ENCODE measurements around the gene SLC25A1. TPM values are rescaled to one million over a fixed set of nuclear protein-coding genes. Genes with fewer than 3 reads are reported as not detected.

SLC25A1 gene
- total and polyA plus RNA-seq, 2 experiments from 2014 or later: 140 to 238 TPM

DNA sequence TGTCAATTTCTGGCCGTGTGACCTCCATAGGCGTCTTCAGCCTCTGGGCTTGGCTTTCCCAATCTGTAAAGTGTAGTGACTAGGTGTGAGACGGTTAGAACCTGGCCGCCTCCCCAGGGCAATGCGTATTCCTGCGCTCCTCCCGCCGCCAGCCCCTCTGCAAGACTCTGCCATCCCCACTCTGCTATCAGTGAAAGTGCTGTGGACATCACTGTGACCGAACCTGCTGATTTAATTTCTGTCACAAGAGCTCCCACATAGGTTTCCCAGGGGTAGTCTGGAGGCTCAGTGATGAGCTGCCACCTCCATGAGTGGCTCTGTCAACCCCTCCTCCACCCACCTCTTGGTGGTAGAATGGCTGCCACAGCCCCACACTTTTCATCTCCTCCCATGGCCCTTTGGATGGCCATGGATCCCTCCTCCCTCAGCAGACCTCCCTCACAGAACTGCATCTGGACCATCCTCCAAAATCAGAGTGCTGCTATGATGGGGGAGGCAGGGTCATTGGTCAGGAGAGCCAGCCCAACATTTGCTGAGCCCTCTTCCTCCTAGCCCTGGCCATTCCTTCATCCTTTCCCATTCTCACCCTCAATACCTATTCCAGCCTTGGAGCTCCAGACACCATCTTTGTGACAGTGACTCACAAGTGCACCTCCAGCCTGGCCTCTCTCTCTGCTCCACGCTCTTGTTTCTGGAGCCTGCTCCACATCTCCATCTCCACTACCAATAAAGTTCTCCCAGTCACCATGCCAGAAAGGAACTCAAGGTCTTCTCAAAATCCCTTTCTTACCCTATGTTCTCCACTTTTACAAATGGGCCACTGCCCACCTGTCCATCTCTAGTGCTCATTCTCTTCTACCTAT lies 27.0 kb downstream of the SLC25A1 start:
- DNase-seq (ENCODE audit: low read depth in 1 of 2, low spot score in 1 of 2): no peak
- TF ChIP-seq, protein P1, sequence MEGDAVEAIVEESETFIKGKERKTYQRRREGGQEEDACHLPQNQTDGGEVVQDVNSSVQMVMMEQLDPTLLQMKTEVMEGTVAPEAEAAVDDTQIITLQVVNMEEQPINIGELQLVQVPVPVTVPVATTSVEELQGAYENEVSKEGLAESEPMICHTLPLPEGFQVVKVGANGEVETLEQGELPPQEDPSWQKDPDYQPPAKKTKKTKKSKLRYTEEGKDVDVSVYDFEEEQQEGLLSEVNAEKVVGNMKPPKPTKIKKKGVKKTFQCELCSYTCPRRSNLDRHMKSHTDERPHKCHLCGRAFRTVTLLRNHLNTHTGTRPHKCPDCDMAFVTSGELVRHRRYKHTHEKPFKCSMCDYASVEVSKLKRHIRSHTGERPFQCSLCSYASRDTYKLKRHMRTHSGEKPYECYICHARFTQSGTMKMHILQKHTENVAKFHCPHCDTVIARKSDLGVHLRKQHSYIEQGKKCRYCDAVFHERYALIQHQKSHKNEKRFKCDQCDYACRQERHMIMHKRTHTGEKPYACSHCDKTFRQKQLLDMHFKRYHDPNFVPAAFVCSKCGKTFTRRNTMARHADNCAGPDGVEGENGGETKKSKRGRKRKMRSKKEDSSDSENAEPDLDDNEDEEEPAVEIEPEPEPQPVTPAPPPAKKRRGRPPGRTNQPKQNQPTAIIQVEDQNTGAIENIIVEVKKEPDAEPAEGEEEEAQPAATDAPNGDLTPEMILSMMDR (IDR thresholded peaks at IDR 0.05; ENCODE audit: low read depth, low read length): no peak

DNA sequence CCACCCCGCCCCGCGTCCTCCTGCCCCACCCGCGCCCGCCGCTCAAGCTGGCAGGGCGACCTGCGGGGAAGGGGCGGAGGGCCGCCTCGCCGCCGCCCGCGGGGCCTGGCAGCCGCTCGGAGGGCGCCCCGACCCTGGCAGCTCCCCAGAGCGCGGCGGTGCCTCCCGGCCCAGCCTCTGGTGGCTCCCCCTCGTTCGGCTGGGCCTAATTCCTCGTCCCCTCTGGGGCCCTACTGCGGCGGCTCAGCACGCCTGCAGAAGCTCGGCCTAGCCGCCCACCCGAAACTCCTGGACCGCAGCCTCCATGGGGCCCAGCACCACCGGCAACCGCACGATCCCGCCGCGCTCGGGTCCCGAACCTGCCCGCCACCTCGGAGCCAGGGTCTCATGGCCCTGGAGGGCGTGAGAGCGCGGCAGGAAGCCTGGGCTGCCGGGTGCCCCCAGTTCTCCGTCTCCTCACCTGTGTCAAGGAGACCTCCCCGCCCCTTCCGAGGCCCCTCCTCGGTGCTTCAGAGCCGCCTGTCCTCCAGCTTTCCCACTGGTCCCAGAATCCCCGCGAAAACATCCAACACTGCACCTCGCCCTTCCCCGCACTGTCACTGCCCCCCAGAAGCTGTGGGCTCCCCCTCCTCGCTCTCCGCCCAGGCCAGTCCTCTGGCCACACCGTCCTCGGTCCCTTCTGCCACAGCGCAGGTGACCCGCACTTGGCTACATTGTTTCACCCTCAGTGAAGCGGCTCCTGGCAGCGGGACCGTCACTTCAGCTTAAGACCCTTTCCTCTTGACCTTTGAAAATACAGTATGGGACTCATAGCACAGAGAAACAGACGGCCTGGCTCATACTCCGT lies 27.8 kb downstream of the SLC25A1 start:
- no peak for DNase-seq (ENCODE audit: low read depth in 1 of 2, low spot score in 1 of 2)
- H3K27me3 ChIP-seq: peaks cover 96% of the 10 kb centered on the region

More for the DNA sequence above, 27.0 kb downstream of the SLC25A1 start:
- Histone ChIP-seq H3K4me3 (no peak overlapping the region), H3K36me3 (no peaks in the 10 kb centered on the region), H3K27ac (no peak overlapping the region), H3K9me3 (ENCODE audit: low read depth) (no peaks in the 10 kb centered on the region), H3K4me1 (ENCODE audit: low read depth) (no peaks in the 10 kb centered on the region), H3K27me3 (peaks cover 95% of the 10 kb centered on the region)

DNA sequence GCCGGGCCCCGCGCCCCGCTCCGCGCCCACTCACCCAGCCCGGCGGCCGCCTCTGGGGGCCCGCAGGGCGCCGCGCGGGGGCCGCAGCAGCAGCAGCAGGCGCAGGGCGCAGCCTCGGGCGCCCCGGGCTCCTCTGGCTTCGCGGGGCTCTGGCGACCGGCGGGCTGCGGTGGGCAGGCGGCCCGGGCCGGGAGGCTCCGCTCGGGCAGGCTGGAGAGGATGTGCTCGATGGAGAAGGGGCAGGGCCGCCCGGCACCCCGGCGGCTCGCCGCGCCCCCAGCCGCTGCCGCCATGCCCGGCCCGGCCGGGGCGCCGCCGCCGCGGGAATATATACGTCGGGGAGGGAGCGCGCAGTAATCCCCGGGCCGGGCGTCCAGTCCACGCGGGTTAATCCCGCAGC lies 28.5 kb downstream of the SLC25A1 start, which contains the start of gene GSC2:
TSS of gene GSC2 (minus strand) at position 302 of the 400 bp plus-strand sequence. CDS start at position 293, 9 bp downstream.
- TF ChIP-seq, protein P1 (IDR thresholded peaks at IDR 0.05; ENCODE audit: low read depth, low read length): no peak
- no peaks in the 10 kb centered on the region for H3K9me3 ChIP-seq (ENCODE audit: low read depth)
- H3K36me3 ChIP-seq: no peaks in the 10 kb centered on the region
- no peak within 1 kb of the TSS for H3K27ac ChIP-seq
- DNase-seq (ENCODE audit: low read depth in 1 of 2, low spot score in 1 of 2): no peak
- H3K4me1 ChIP-seq (ENCODE audit: low read depth): no peaks in the 10 kb centered on the region
- no peak within 1 kb of the TSS for H3K4me3 ChIP-seq
- peaks cover 89% of the 10 kb centered on the region for H3K27me3 ChIP-seq

More for the DNA sequence above, 27.8 kb downstream of the SLC25A1 start:
- Histone ChIP-seq H3K9me3 (ENCODE audit: low read depth) (no peaks in the 10 kb centered on the region), H3K27ac (no peak overlapping the region), H3K36me3 (no peaks in the 10 kb centered on the region), H3K4me1 (ENCODE audit: low read depth) (no peaks in the 10 kb centered on the region), H3K4me3 (no peak overlapping the region)
- TF ChIP-seq, protein P1 (IDR thresholded peaks at IDR 0.05; ENCODE audit: low read depth, low read length): no peak

DNA sequence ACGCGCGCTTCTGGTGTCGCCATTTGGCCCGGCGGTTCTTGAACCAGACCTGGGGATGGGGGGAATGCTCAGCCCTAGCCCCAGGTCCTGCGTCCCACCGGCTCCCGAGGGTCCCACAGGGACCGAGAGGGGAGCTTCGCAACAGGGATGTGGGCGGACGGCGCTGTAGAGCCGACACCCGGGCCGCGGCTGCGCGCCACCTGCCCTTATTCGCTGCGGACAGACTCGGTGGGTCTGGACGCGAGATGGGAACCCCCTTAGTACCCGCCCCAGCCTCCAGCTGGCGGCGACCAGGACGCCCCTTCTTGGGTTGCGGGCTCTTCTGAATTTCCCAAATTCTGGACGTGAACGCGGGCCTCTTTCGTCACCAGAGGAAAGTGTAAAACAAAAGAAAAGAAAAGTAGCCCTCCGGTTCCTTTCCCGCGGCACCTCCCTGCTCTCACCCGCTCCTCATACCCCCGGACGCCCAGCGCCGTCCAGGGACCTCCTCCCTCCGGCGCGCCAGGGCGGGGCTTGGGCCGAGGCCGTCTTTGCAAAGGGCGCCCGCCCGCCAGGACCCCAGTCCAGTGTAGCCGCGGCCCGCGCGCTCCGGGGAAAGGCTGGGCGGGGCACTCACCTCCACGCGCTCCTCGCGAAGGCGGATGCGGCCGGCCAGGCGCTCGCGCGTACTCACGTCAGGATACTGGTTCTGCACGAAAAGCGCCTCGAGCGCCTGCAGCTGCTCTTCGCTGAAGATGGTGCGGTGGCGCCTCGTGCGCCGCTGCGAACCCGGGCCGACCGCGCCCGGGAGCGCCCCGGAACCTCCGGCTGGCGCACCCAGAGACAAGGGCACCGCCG lies 29.3 kb downstream of the SLC25A1 start:
- no peaks in the 10 kb centered on the region for H3K9me3 ChIP-seq (ENCODE audit: low read depth)
- peak; percentile 5 to 8 for DNase-seq (ENCODE audit: low read depth in 1 of 2, low spot score in 1 of 2)
- H3K36me3 ChIP-seq: no peaks in the 10 kb centered on the region
- H3K4me1 ChIP-seq (ENCODE audit: low read depth): no peaks in the 10 kb centered on the region
- no peak overlapping the region for H3K27ac ChIP-seq
- TF ChIP-seq, protein P1 (IDR thresholded peaks at IDR 0.05; ENCODE audit: low read depth, low read length): no peak
- H3K27me3 ChIP-seq: peaks cover 85% of the 10 kb centered on the region
- H3K4me3 ChIP-seq: no peak overlapping the region

Data from cardiac muscle cell (in vitro differentiated cells and primary cell).